Loucy (cell line): Measurements from ENCODE around the gene RAB44.

ENCODE experiments used
- EZH2phosphoT487 ChIP-seq: fragments of 200-600 bp; IDR thresholded peaks from 2 replicates; pipeline ENCODE4 v1.6.1; 2018; ENCODE audit warnings: antibody characterized with exemption, mild to moderate bottlenecking, moderate library complexity, borderline replicate concordance
- TF ChIP-seq, protein P1 (sequence below): fragments of 200-600 bp; sonication (generic); conservative IDR thresholded peaks from 2 replicates; pipeline ENCODE4 v1.5.1; 2014; ENCODE audit warnings: mild to moderate bottlenecking, antibody characterized with exemption, low read length

DNA sequence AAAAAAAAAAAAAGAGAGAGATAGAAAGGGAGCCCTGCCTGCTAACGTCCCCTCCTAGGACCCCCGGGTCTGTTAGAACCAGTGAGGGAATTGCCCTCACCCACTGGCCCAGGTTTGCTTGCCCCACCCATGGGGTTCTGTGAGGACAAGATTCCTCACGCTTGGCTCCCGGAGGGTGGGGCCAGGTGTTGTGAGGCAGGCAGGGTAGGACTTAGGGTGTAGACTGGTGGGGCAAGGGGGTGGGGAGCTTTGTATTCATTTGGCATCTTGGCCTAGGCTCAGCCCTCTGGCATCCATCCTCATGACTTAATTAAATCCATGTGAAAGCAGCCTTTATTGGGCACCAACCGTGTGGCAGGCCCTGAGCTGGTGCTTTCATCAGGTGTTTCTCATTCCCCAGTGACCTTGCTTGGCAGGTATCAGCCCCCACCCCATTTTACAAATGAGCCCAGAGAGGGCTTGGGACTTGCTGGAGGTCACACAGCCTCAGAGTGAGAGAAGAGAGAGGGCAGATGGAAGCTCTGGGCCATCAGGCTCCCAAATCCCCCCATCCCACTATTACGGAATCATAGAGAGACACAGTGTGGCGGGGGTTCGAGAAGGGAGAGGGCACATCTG is 19.0 kb downstream of the RAB44 start:
- TF ChIP-seq, protein P1, sequence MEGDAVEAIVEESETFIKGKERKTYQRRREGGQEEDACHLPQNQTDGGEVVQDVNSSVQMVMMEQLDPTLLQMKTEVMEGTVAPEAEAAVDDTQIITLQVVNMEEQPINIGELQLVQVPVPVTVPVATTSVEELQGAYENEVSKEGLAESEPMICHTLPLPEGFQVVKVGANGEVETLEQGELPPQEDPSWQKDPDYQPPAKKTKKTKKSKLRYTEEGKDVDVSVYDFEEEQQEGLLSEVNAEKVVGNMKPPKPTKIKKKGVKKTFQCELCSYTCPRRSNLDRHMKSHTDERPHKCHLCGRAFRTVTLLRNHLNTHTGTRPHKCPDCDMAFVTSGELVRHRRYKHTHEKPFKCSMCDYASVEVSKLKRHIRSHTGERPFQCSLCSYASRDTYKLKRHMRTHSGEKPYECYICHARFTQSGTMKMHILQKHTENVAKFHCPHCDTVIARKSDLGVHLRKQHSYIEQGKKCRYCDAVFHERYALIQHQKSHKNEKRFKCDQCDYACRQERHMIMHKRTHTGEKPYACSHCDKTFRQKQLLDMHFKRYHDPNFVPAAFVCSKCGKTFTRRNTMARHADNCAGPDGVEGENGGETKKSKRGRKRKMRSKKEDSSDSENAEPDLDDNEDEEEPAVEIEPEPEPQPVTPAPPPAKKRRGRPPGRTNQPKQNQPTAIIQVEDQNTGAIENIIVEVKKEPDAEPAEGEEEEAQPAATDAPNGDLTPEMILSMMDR, result no peak
- TF ChIP-seq EZH2phosphoT487, result no peak
